ENCODE measurements around the gene PRKCD.

DNA sequence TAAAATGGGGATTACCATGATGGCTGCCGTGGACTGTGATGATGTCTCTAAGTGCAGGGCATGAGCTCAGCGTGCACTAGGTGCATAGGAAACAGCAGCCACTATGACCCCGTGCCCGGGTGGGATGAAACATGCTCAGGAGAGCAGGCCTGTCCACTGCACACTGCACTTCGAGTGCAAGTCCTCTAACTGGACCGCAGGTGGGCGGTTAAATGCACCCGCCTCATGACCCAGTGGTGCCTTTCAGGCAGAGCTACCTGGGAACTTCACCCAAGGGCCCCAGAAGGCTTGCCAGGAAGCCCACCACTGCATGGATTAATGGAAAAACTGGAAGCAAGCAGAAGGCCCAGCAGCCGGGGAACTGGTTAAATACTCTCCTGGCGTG lies 34.0 kb downstream of the PRKCD start:
- TF ChIP-seq, protein P1, sequence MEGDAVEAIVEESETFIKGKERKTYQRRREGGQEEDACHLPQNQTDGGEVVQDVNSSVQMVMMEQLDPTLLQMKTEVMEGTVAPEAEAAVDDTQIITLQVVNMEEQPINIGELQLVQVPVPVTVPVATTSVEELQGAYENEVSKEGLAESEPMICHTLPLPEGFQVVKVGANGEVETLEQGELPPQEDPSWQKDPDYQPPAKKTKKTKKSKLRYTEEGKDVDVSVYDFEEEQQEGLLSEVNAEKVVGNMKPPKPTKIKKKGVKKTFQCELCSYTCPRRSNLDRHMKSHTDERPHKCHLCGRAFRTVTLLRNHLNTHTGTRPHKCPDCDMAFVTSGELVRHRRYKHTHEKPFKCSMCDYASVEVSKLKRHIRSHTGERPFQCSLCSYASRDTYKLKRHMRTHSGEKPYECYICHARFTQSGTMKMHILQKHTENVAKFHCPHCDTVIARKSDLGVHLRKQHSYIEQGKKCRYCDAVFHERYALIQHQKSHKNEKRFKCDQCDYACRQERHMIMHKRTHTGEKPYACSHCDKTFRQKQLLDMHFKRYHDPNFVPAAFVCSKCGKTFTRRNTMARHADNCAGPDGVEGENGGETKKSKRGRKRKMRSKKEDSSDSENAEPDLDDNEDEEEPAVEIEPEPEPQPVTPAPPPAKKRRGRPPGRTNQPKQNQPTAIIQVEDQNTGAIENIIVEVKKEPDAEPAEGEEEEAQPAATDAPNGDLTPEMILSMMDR (IDR thresholded peaks at IDR 0.05) = no peak
- no peak for TF ChIP-seq POLR2A (IDR thresholded peaks at IDR 0.05)

All from Peyer's patch (tissue), 4 donors.